ENCODE measurements around the gene AQP10.

The AQP10 gene

GRCh38 chr1:154342836-154343472, 22.1 kb downstream of the AQP10 start:
- H3K36me3 ChIP-seq (replicated peaks), result peaks cover 88% of the 10 kb centered on the region
- H3K4me1 ChIP-seq, result no peaks in the 10 kb centered on the region
- no peaks in the 10 kb centered on the region for H3K27me3 ChIP-seq (ENCODE audit: low read depth)
- no peak overlapping the region for H3K4me3 ChIP-seq
- in situ Hi-C loops (cut with MboI; ENCODE audit: low sequenced_read_pairs), result no loop called here
- no peaks in the 10 kb centered on the region for H3K9me3 ChIP-seq
- no peak for DNase-seq (ENCODE audit: low spot score in 2 of 2)

GRCh38 chr1:154344977-154345837, 24.3 kb downstream of the AQP10 start:
- in situ Hi-C loops (cut with MboI; ENCODE audit: low sequenced_read_pairs), result no loop called here
- DNase-seq (ENCODE audit: low spot score in 2 of 2), result peak; percentile 28 to 80

GRCh38 chr1:154346276-154346917, 25.5 kb downstream of the AQP10 start:
- Histone ChIP-seq H3K4me1 (no peaks in the 10 kb centered on the region), H3K9me3 (no peaks in the 10 kb centered on the region), H3K27me3 (ENCODE audit: low read depth) (no peaks in the 10 kb centered on the region), H3K36me3 (replicated peaks) (peaks cover 67% of the 10 kb centered on the region), H3K4me3 (no peak overlapping the region)
- in situ Hi-C loops (cut with MboI; ENCODE audit: low sequenced_read_pairs), result no loop called here
- DNase-seq (ENCODE audit: low spot score in 2 of 2), result no peak

More at GRCh38 chr1:154344977-154345837, 24.3 kb downstream of the AQP10 start:
- no peaks in the 10 kb centered on the region for H3K9me3 ChIP-seq
- peaks cover 77% of the 10 kb centered on the region for H3K36me3 ChIP-seq (replicated peaks)
- no peaks in the 10 kb centered on the region for H3K4me1 ChIP-seq
- H3K27me3 ChIP-seq (ENCODE audit: low read depth), result no peaks in the 10 kb centered on the region
- H3K4me3 ChIP-seq, result no peak overlapping the region

DNA sequence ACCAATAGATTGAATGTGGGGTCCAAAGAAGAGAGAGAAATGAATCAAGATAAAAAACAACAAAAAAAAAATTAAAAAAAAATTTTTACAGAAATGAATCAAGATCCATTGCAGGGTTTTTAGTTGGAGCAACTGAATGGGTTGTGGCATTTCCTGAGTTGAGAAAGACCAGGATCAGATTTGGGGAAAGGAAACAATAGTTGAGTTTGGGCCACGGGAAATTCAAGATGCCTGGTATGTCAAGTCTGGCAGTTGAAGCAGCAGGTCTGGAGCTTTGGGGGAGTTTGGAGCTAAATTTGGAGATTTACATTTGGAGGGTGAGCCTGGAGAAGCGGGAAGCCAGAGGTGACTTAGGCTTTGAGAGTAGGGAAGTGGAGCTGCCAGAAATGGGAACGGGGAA, 27.1 kb downstream of the AQP10 start:
- H3K4me3 ChIP-seq, result no peak overlapping the region
- no peaks in the 10 kb centered on the region for H3K9me3 ChIP-seq
- H3K36me3 ChIP-seq (replicated peaks), result peaks cover 56% of the 10 kb centered on the region
- H3K27me3 ChIP-seq (ENCODE audit: low read depth), result no peaks in the 10 kb centered on the region
- peaks cover 9% of the 10 kb centered on the region for H3K4me1 ChIP-seq
- in situ Hi-C loops (cut with MboI; ENCODE audit: low sequenced_read_pairs), result no loop called here
- DNase-seq (ENCODE audit: low spot score in 2 of 2), result no peak

GRCh38 chr1:154348429-154349076, 27.7 kb downstream of the AQP10 start:
- peaks cover 15% of the 10 kb centered on the region for H3K4me1 ChIP-seq
- H3K9me3 ChIP-seq, result no peaks in the 10 kb centered on the region
- no peaks in the 10 kb centered on the region for H3K27me3 ChIP-seq (ENCODE audit: low read depth)
- peaks cover 50% of the 10 kb centered on the region for H3K36me3 ChIP-seq (replicated peaks)
- DNase-seq (ENCODE audit: low spot score in 2 of 2), result no peak
- no peak overlapping the region for H3K4me3 ChIP-seq
- in situ Hi-C loops (cut with MboI; ENCODE audit: low sequenced_read_pairs), result no loop called here

GRCh38 chr1:154349121-154349520, 28.2 kb downstream of the AQP10 start:
- DNase-seq (ENCODE audit: low spot score in 2 of 2), result no peak
- peaks cover 44% of the 10 kb centered on the region for H3K36me3 ChIP-seq (replicated peaks)
- H3K9me3 ChIP-seq, result no peaks in the 10 kb centered on the region
- peaks cover 16% of the 10 kb centered on the region for H3K4me1 ChIP-seq
- H3K4me3 ChIP-seq, result no peak overlapping the region
- in situ Hi-C loops (cut with MboI; ENCODE audit: low sequenced_read_pairs), result no loop called here
- no peaks in the 10 kb centered on the region for H3K27me3 ChIP-seq (ENCODE audit: low read depth)

DNA sequence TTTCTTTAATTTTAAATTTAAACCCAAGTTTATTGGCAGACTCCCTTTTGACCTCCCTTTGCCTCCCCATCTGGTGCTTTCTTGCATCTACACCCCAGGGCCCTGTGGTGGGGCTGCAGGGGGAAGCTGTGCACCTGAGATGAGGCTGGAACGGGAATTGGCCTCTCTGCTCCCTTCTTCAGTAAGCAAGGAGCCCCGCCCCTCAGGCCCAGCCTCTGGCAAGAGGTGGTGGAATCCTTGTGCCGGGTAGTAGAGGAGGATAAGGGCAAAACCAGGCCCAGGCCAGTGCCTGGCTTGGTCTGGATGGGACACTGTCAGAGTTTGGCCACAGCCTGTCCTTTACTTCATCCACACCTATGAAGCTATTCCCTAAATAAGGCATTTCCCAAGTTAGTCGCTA, 29.5 kb downstream of the AQP10 start:
- Histone ChIP-seq H3K9me3 (no peaks in the 10 kb centered on the region), H3K4me1 (peaks cover 16% of the 10 kb centered on the region), H3K36me3 (replicated peaks) (peaks cover 31% of the 10 kb centered on the region), H3K27me3 (ENCODE audit: low read depth) (no peaks in the 10 kb centered on the region), H3K4me3 (no peak overlapping the region)
- in situ Hi-C loops (cut with MboI; ENCODE audit: low sequenced_read_pairs), result no loop called here
- DNase-seq (ENCODE audit: low spot score in 2 of 2), result no peak

DNA sequence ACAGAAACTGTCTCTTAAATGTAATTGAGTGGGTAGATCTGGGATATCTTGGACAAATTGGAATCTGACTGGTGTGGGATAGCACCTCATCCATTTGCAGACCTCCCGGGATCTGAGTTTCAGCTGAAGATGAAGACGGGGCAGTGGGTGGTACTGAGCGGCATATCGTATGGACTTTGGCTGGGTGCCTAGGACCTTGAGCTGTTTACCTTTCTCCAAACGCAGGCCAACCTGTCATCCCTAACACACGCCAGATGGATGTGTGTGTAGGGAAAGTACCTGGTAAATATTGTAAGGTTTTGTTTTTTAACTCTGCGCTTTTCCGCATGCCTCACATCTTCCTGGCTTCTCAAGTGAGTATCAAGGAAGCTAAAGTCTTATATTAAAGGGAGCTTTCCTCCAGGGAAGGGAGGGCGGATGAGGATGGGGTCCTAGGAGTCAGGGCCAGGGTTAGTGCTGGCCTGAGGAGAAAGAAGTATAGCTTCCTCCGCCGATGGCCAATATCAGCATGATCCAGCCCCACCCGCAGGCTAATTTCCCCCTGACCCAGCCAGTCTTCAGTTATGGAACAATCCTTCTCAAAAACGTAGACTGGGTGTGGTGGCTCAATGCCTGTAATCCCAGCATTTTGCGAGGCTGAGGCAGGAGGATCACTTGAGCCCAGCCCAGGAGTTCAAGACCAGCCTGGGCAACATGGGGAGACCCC, 30.6 kb downstream of the AQP10 start:
- H3K9me3 ChIP-seq, result no peaks in the 10 kb centered on the region
- no peaks in the 10 kb centered on the region for H3K27me3 ChIP-seq (ENCODE audit: low read depth)
- peaks cover 20% of the 10 kb centered on the region for H3K36me3 ChIP-seq (replicated peaks)
- peaks cover 16% of the 10 kb centered on the region for H3K4me1 ChIP-seq
- DNase-seq (ENCODE audit: low spot score in 2 of 2), result no peak
- H3K4me3 ChIP-seq, result no peak overlapping the region
- in situ Hi-C loops (cut with MboI; ENCODE audit: low sequenced_read_pairs), result no loop called here

DNA sequence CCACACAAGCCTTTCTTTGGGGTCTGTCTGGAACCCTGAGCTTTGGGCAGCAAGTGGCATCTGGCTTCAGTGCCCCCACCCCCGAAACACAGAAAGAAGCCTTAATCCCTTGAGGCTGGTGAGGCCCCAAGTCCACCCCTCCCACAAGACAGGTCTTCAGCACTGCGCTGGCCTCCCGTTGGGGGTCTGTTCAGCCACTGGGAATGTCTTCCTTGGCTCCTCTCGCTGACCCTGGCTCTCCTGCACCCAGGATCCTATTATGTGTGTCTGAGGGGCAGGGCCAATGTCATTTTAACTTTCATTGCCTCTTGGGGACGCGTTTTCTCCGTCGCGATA, 31.3 kb downstream of the AQP10 start:
- Histone ChIP-seq H3K27me3 (ENCODE audit: low read depth) (no peaks in the 10 kb centered on the region), H3K4me3 (peak overlapping the region; percentile 29), H3K9me3 (no peaks in the 10 kb centered on the region), H3K4me1 (peaks cover 16% of the 10 kb centered on the region), H3K36me3 (replicated peaks) (peaks cover 13% of the 10 kb centered on the region)
- DNase-seq (ENCODE audit: low spot score in 2 of 2), result no peak
- in situ Hi-C loops (cut with MboI; ENCODE audit: low sequenced_read_pairs), result no loop called here

DNA sequence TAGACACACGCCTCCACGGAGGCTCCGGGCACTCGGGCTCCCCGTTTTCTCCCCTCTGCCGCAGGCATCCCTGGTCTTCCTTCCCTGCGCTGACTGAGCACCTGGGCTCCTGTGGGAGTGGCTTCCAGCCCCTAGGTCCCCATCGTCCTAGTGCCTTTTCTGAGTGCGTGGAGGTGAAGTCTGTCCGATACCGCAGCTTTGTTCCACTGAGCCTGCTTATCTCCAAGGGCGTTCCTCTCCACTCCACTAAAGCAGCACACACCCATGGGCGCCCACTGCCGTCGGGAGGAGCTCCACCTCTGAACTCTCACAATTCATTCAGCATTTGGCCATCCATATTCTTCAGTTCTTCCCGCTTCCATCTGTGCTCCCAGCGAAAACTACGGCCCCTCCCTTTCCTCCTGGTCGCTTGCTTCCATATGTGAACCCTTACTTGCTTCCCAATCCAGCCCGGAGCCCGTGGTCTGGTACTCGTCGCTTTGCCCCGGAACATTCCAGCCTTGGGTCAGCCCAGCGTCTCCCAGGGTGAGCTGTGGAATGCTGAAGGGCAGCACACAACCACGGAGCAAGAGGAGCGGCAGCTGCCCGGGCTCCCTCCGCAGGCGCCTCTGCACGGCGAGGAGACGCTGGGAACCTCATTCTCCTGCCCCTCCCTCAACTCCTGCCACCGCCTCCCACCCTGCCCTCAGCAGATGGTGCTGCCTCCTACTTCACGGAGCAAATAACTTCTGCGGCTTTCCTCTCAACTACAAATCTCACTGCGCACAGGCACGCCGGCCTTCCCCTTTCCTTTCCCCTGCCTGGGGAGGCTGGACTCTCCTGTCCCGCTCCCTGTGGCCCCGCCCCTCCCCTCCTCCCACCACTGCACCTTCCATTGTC, 31.9 kb downstream of the AQP10 start:
- Histone ChIP-seq H3K27me3 (ENCODE audit: low read depth) (no peaks in the 10 kb centered on the region), H3K9me3 (no peaks in the 10 kb centered on the region), H3K36me3 (replicated peaks) (peaks cover 10% of the 10 kb centered on the region), H3K4me3 (peak overlapping the region; percentile 29), H3K4me1 (peaks cover 16% of the 10 kb centered on the region)
- DNase-seq (ENCODE audit: low spot score in 2 of 2), result peak; percentile 41 to 64
- in situ Hi-C loops (cut with MboI; ENCODE audit: low sequenced_read_pairs), result no loop called here

DNA sequence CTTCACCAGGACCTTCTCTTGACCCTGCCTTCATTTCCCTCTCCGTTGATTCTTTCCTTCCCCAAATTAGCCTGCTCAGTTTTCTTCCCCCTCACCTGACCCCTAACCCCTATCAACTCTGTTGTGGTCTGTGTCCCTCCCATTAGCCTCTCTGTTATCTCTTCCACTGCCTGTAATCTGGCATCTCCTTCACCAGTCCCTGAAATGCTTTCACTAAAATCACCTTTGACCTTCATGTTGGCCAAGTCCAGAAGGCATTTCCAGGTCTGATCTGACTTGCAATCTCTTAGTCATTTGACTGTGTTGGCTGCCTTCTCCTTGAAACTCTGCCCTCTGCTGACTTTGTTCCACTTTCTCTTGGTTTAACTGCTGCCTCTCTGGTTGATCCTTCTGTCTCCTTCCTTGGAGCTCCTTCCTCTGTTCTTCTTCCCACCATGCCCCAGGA, 32.6 kb downstream of the AQP10 start:
- H3K27me3 ChIP-seq (ENCODE audit: low read depth), result no peaks in the 10 kb centered on the region
- H3K4me3 ChIP-seq, result peak overlapping the region; percentile 29; the same call in 1 of the 2 replicates
- peaks cover 10% of the 10 kb centered on the region for H3K36me3 ChIP-seq (replicated peaks)
- in situ Hi-C loops (cut with MboI; ENCODE audit: low sequenced_read_pairs), result no loop called here
- no peaks in the 10 kb centered on the region for H3K9me3 ChIP-seq
- DNase-seq (ENCODE audit: low spot score in 2 of 2), result no peak
- H3K4me1 ChIP-seq, result peaks cover 16% of the 10 kb centered on the region

GRCh38 chr1:154353966-154354365, 33.1 kb downstream of the AQP10 start:
- no peak for DNase-seq (ENCODE audit: low spot score in 2 of 2)
- Histone ChIP-seq H3K4me3 (no peak overlapping the region), H3K27me3 (ENCODE audit: low read depth) (no peaks in the 10 kb centered on the region), H3K36me3 (replicated peaks) (peaks cover 7% of the 10 kb centered on the region), H3K4me1 (peaks cover 16% of the 10 kb centered on the region), H3K9me3 (no peaks in the 10 kb centered on the region)
- in situ Hi-C loops (cut with MboI; ENCODE audit: low sequenced_read_pairs), result no loop called here
